GM12875 (cell line): Measurements from ENCODE around the gene DNAJC17.
A peak's percentile ranks its signal among the peaks of the same experiment; 100 is the strongest.

Experiments
- H3K4me3 ChIP-seq: one replicate; pipeline ENCODE4 v1.5.1; 2011; ENCODE audit warnings: low read depth, low read length, control low read depth
- TF ChIP-seq, protein P1 (sequence below): IDR thresholded peaks from 2 replicates; pipeline ENCODE4 v1.5.1; 2011; ENCODE audit warnings: low read depth, mild to moderate bottlenecking, control low read depth, inconsistent platforms, low read length, moderate library complexity, borderline replicate concordance; ENCODE audit not compliant: insufficient read depth

DNAJC17 gene

DNA sequence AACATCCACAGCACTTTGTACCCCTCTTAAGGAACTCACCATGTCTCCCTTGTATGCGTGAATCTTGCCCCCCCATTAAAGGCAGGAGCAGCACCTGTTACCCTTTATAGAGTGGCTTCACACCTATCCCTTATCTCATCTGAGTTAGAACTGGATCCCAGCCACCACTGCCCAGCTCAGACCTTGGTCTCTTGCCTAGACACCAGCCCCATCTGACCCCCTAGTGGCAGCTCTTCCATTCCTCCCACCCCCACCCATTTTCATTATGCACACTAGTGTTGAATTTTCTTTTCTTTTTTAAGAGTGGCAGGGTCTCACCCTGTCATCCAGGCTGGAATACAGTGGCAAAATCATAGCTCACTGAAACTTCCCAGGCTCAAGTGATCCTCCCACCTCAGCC is 3.6 kb downstream of the DNAJC17 start:
- TF ChIP-seq, protein P1, sequence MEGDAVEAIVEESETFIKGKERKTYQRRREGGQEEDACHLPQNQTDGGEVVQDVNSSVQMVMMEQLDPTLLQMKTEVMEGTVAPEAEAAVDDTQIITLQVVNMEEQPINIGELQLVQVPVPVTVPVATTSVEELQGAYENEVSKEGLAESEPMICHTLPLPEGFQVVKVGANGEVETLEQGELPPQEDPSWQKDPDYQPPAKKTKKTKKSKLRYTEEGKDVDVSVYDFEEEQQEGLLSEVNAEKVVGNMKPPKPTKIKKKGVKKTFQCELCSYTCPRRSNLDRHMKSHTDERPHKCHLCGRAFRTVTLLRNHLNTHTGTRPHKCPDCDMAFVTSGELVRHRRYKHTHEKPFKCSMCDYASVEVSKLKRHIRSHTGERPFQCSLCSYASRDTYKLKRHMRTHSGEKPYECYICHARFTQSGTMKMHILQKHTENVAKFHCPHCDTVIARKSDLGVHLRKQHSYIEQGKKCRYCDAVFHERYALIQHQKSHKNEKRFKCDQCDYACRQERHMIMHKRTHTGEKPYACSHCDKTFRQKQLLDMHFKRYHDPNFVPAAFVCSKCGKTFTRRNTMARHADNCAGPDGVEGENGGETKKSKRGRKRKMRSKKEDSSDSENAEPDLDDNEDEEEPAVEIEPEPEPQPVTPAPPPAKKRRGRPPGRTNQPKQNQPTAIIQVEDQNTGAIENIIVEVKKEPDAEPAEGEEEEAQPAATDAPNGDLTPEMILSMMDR, result 0 out of 2 replicates have a peak, but pooled peaks have one; percentile 9
- H3K4me3 ChIP-seq, result no peak overlapping the region

DNA sequence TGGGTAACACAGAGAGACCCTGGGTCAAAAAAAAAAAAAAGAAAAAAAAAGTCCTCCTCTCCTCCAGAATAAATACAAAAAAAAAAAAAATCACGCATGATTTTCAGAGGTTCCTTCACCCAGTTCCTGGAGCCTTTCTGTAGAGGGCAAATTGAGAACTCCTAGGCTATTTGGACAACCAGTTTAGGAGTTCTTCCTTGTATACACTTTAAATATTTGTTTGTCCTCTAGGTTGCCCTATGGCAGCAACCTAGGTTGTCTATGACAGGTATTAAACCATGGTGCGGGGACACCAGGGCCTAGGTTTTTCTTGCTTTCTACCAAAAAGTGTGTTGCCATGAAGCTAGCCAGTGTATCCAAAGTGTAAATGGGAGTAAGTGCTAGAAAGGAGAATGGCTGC is 4.2 kb downstream of the DNAJC17 start:
- TF ChIP-seq, protein P1, result no peak
- H3K4me3 ChIP-seq, result no peak overlapping the region

GRCh38 chr15:40799523-40799922 is 7.8 kb downstream of the DNAJC17 start:
- TF ChIP-seq, protein P1, result no peak
- H3K4me3 ChIP-seq, result no peak overlapping the region

DNA sequence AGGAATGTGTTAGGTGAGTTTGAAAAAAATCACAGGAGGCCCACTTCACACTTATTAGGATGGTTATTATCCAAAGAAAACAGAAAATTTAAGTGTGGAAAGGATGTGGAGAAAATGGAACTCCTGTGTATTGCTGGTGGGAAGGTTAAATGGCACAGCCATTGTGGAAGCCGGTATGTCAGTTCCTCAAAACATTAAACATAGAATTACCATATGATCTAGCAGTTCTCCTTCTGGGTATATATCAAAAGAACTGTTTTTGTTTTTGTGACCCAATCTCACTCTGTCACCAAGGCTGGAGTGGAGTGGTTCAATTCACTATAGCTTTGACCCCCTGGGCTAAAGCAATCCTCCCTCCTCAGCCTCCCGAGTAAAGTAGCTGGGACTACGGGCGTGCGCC is 10.8 kb downstream of the DNAJC17 start:
- TF ChIP-seq, protein P1, result no peak

DNA sequence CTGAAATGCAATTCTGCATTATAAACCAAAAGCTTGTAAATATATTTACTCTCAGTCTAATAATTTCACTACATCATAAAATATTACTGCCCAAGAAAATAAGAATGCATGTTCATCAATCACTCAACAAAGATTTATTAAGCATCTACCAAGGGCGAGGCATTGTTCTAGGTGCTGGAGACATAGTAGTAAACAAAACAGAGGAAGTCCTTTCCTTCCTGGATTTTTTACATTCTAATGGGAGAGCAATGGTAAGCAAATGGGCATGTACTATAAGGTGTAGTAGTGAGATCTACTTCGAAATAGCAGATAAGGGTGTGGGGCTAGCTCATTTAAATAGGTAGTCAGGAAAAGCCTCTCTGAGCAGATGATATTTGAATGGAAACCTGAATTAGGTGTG is 11.2 kb downstream of the DNAJC17 start:
- TF ChIP-seq, protein P1, result no peak
- no peak overlapping the region for H3K4me3 ChIP-seq

More for the DNA sequence above, 10.8 kb downstream of the DNAJC17 start:
- no peak overlapping the region for H3K4me3 ChIP-seq

GRCh38 chr15:40793216-40793989 is 13.9 kb downstream of the DNAJC17 start:
- no peak overlapping the region for H3K4me3 ChIP-seq
- TF ChIP-seq, protein P1, result no peak

GRCh38 chr15:40792394-40792793 is 14.9 kb downstream of the DNAJC17 start:
- H3K4me3 ChIP-seq, result no peak overlapping the region
- TF ChIP-seq, protein P1, result no peak
